ENCODE measurements around the gene ZNF275. TPM values are rescaled to one million over a fixed set of nuclear protein-coding genes. Genes with fewer than 3 reads are reported as not detected.
"Not testable (repeated sequence)": the region's sequence is repeated elsewhere in the genome, so short reads cannot be mapped to it uniquely, and the experiment has no call there.

The ZNF275 gene
- polyA plus RNA-seq, 3 donors = 19.2 to 22.6 (median 21.0) TPM

- DNase-seq = no peak
Measured at GRCh38 chrX:153382563-153383482, 48.9 kb downstream of the ZNF275 start.

- DNase-seq = no peak
Measured at GRCh38 chrX:153384390-153384789, 50.4 kb downstream of the ZNF275 start.

GRCh38 chrX:153384973-153385372, 51.0 kb downstream of the ZNF275 start:
- not testable (repeated sequence) for DNase-seq

- DNase-seq = no peak
Measured at GRCh38 chrX:153386097-153386496, 52.1 kb downstream of the ZNF275 start.

GRCh38 chrX:153387345-153387744, 53.4 kb downstream of the ZNF275 start:
- DNase-seq = no peak

GRCh38 chrX:153387987-153388721, 54.2 kb downstream of the ZNF275 start:
- DNase-seq = no peak

GRCh38 chrX:153388722-153389459, 54.9 kb downstream of the ZNF275 start:
- DNase-seq = no peak

GRCh38 chrX:153389460-153389768, 55.5 kb downstream of the ZNF275 start:
- not testable (repeated sequence) for DNase-seq

- no peak for DNase-seq
Measured at GRCh38 chrX:153392642-153393321, 58.8 kb downstream of the ZNF275 start.

- DNase-seq = no peak
Measured at GRCh38 chrX:153394612-153395011, 60.7 kb downstream of the ZNF275 start.

- no peak for DNase-seq
Measured at GRCh38 chrX:153395613-153396319, 61.8 kb downstream of the ZNF275 start.

- DNase-seq = no peak
Measured at GRCh38 chrX:153396320-153397195, 62.6 kb downstream of the ZNF275 start.

- no peak for DNase-seq
Measured at GRCh38 chrX:153397256-153397960, 63.5 kb downstream of the ZNF275 start.

GRCh38 chrX:153398275-153398960, 64.5 kb downstream of the ZNF275 start:
- no peak for DNase-seq

- DNase-seq = no peak
Measured at GRCh38 chrX:153400146-153401132, 66.5 kb downstream of the ZNF275 start.

GRCh38 chrX:153401133-153401764, 67.3 kb downstream of the ZNF275 start, which contains the start of gene PNMA6E:
Gene PNMA6E (minus strand): TSS chrX:153401350. CDS start chrX:153398849, 2,501 bp downstream.
- DNase-seq = no peak
